GM12872 (cell line): ENCODE data around the gene CDH4.

Experiments
- CTCF ChIP-seq: IDR thresholded peaks from 3 replicates; pipeline ENCODE4 v1.5.1; 2011; ENCODE audit warnings: low read depth, mild to moderate bottlenecking, low read length, moderate library complexity; ENCODE audit not compliant: insufficient read depth

CDH4 gene

DNA sequence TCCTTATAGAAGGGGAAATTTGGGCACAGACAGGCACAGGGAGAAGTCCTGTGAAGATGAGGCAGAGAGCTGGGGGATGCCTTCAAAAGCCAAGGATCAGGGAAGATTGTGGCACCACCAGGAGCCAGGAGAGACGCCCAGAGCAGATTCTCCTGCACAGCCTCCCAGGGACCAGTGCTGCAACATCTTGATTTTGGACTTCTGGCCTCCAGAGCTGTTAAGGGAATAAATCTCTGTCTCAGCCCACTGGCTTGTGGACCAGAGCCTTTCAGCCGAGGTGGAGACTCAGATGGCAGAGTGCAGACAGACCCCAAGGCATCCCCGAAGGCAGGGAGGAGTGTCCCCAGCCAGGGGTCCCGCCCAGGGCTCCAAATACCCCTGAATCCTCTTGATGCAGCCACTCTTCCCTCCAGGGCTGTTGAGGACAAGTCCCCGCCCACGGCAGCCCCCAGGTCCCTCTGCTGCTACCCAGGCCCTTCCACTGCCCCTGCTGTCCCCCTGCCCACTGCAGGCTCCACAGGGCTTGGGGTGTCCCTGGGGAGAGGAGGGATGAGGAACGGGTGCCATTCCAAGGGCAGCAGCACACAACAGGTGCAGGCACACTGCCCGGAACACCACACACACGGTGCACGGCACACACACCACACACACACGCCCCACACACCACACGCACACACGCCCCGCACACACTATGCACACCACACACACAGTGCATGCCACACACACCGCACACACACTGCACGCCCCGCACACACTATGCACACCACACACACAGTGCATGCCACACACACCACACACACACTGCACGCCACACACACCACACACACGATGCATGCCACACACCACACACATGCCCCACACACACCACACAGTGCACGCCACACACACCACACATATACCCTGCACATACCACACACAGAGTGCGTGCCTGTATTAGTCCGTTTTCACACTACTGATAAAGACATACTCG, 502.2 kb downstream of the CDH4 start:
- no peak for TF ChIP-seq CTCF

GRCh38 chr20:61754976-61755778, 503.1 kb downstream of the CDH4 start:
- no peak for TF ChIP-seq CTCF

GRCh38 chr20:61755971-61756845, 504.1 kb downstream of the CDH4 start:
- no peak for TF ChIP-seq CTCF

DNA sequence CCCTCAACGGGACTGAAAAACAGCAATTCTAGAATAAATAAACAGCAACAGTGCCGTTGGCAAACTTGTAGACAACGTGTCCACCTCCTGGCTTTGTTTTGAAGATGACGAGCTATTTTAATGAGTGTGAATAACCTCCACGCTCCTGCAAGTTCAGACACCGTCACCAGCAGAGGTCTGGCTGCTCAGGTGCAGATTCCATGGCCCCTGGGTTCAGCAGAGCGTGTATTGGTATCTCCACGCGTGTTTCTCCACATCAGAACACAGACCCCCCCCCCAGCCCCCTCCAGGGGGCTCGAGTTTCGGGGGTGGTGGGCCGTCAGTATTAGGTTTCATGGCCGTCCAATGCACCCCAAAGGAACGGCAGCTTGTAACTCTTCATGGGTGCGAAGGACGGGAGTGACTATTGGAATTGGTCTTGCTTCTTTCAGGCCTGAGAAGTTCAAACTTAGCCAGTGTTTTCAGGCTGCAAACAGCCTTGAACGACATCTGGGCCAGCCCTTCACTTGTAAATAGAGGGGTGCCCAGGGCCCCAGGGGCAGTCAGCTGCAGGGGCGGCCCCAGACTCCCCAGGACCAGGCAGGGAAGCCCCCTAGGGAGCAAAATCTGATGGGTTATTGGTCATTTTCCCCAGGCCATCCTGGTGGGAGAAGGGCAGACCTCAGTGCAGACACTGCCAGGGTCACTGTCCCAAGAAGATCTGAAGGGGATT, 505.1 kb downstream of the CDH4 start:
- no peak for TF ChIP-seq CTCF

- TF ChIP-seq CTCF, result no peak
Measured at GRCh38 chr20:61757678-61758563, 505.9 kb downstream of the CDH4 start.

DNA sequence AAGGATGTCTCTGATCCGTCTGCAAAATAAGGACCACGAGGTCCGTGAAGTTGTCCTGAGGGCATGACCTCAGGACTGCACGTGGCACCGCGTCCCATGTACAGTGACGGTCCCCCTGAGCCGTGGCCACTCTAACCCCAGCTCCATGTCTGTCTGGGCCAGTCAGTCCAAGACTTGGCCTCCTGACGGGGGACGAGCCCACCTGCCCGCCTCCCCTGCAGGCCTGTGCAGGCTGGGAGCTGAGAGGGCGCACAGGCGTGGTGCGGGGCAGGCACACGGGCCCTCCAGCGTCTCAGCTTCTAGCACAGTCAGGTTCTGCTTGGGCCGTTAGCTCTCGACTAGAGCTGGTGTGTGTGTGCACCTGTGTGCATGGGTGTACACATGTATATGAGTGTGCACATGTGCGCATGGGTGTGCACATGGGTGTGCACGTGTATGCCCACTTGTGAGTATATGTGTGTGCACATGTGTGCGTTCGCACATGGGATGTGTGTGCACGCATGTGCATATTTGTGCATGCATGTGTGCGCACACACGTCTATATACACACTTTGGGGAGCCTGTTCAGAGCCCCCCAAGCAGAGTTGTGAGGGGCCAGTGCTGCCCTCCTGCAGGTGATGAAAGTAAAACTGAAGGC, 506.6 kb downstream of the CDH4 start:
- TF ChIP-seq CTCF, result no peak
